ENCODE data around the gene GAL3ST2. TPM values are rescaled to one million over a fixed set of nuclear protein-coding genes. Genes with fewer than 3 reads are reported as not detected.
A peak's percentile ranks its signal among the peaks of the same experiment; 100 is the strongest.

Gene GAL3ST2
- total and polyA plus RNA-seq, 4 experiments from 2014 or later, result 0.14 to 0.39 TPM; not detected in 2

DNA sequence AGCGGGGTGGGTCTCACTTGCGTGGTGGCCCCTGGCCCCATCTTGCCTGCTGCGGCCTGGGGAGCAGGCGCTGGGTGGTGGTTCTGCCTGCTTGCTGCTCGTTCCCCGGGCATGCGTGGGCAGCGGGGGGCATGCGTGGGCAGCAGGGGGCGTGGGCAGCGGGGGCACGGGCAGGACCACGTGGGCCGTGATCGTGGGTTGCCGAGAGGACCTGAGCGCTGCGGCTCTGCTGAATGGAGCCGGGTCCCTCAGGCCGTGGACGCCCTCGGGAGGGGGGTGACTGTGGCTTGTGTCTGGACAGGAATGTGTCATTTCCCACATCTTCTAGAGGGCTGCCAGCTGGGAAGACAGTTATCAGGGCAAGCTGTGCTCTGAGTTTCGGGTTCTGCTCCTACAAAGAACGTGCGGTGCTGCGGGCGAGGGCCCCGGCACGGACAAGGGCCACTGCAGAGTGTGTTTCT, 8.3 kb upstream of the GAL3ST2 start:
- peak overlapping the region in 3 of 7 donors; percentile 10 to 66 (median 47) for H3K27ac Mint-ChIP-seq
- intact Hi-C loops (cut with micrococcal nuclease), result no loop called here
- Histone ChIP-seq H3K27me3 (ENCODE audit: insufficient read depth, low read length) (no peaks in the 10 kb centered on the region), H3K4me1 (ENCODE audit: insufficient read depth, low read length) (peaks cover 31% of the 10 kb centered on the region), H3K4me3 (ENCODE audit: low read length in 2 of 2) (no peak overlapping the region), H3K27ac (ENCODE audit: low read depth, low read length) (no peak overlapping the region), H3K9me3 (ENCODE audit: control insufficient read depth in 1 of 2, low read length in 2 of 2) (no peaks in the 10 kb centered on the region), H3K36me3 (ENCODE audit: insufficient read depth, low read length) (no peaks in the 10 kb centered on the region)
- POLR2A ChIA-PET (ENCODE audit: partially characterized antibody), result no interaction called here
- peaks cover 0 to under 1% of the 10 kb centered on the region in 2 donors for H3K36me3 Mint-ChIP-seq
- DNase-seq, result no peak
- no peaks in the 10 kb centered on the region for H3K27me3 Mint-ChIP-seq
- CTCF ChIA-PET (ENCODE audit: partially characterized antibody), result no interaction called here
- no peak overlapping the region for H3K4me3 Mint-ChIP-seq
- no peaks in the 10 kb centered on the region for H3K9me3 Mint-ChIP-seq
- peaks cover 14 to 34% (median 20%) of the 10 kb centered on the region in 4 donors for H3K4me1 Mint-ChIP-seq

DNA sequence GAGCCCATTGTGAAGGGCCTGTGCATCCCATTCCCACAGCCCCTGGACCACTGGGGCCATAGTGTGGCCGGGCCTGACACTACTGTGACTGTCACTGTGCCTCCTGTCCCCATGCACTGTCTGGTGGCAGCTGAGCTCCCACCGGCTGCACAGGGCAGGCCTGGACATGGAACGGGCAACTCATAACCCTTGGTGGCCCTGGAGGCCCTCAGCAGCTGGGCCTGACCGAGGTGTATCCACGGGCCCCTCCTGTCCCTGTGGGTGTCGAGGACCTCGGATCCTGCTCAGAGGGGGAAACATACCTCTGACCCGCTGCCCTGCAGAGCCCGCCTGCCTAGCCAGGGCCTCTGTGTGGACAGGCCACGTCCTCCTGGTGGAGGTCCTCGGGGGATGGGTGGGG, 7.8 kb upstream of the GAL3ST2 start:
- Histone ChIP-seq H3K4me3 (ENCODE audit: low read length in 2 of 2) (no peak overlapping the region), H3K27me3 (ENCODE audit: insufficient read depth, low read length) (no peaks in the 10 kb centered on the region), H3K36me3 (ENCODE audit: insufficient read depth, low read length) (no peaks in the 10 kb centered on the region), H3K4me1 (ENCODE audit: insufficient read depth, low read length) (peaks cover 29% of the 10 kb centered on the region), H3K27ac (ENCODE audit: low read depth, low read length) (no peak overlapping the region), H3K9me3 (ENCODE audit: control insufficient read depth in 1 of 2, low read length in 2 of 2) (no peaks in the 10 kb centered on the region)
- Mint-ChIP-seq H3K36me3 (no peaks in the 10 kb centered on the region), H3K4me3 (no peak overlapping the region), H3K9me3 (no peaks in the 10 kb centered on the region), H3K27me3 (no peaks in the 10 kb centered on the region), H3K27ac (peak overlapping the region in 2 of 7 donors; percentile 10 to 66), H3K4me1 (peaks cover 9 to 29% (median 15%) of the 10 kb centered on the region in 4 donors)
- ChIA-PET POLR2A (ENCODE audit: partially characterized antibody) (no interaction called here), CTCF (ENCODE audit: partially characterized antibody) (no interaction called here)
- intact Hi-C loops (cut with micrococcal nuclease), result no loop called here
- DNase-seq, result no peak

DNA sequence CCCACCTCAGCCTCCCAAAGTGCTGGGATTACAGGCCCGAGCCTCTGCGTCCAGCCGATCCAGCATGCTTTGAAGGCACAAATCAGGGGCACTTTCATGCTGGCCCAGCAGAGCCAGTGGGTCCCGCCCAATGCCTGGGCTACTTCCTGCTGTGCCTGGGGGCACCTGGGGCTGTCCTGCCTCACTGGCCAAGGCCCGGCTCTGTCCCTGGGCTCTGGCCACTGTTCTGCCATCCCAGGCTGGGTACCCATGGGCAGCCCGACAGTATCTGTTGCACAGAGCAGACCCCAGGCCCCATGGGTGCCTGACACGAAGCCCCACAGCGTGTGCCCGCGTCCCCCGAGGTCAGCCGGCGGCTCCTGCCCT, 6.8 kb upstream of the GAL3ST2 start:
- Histone ChIP-seq H3K27ac (ENCODE audit: low read depth, low read length) (no peak overlapping the region), H3K27me3 (ENCODE audit: insufficient read depth, low read length) (no peaks in the 10 kb centered on the region), H3K36me3 (ENCODE audit: insufficient read depth, low read length) (no peaks in the 10 kb centered on the region), H3K4me1 (ENCODE audit: insufficient read depth, low read length) (peaks cover 20% of the 10 kb centered on the region), H3K4me3 (ENCODE audit: low read length in 2 of 2) (no peak overlapping the region), H3K9me3 (ENCODE audit: control insufficient read depth in 1 of 2, low read length in 2 of 2) (no peaks in the 10 kb centered on the region)
- H3K27ac Mint-ChIP-seq, result no peak overlapping the region
- CTCF ChIA-PET (ENCODE audit: partially characterized antibody), result no interaction called here
- no peaks in the 10 kb centered on the region for H3K9me3 Mint-ChIP-seq
- intact Hi-C loops (cut with micrococcal nuclease), result no loop called here
- no peaks in the 10 kb centered on the region for H3K36me3 Mint-ChIP-seq
- H3K4me3 Mint-ChIP-seq, result no peak overlapping the region
- no peaks in the 10 kb centered on the region for H3K27me3 Mint-ChIP-seq
- H3K4me1 Mint-ChIP-seq, result peaks cover 6 to 21% (median 10%) of the 10 kb centered on the region in 4 donors
- POLR2A ChIA-PET (ENCODE audit: partially characterized antibody), result no interaction called here
- peak in 1 of 5 donors; percentile 8 for DNase-seq

DNA sequence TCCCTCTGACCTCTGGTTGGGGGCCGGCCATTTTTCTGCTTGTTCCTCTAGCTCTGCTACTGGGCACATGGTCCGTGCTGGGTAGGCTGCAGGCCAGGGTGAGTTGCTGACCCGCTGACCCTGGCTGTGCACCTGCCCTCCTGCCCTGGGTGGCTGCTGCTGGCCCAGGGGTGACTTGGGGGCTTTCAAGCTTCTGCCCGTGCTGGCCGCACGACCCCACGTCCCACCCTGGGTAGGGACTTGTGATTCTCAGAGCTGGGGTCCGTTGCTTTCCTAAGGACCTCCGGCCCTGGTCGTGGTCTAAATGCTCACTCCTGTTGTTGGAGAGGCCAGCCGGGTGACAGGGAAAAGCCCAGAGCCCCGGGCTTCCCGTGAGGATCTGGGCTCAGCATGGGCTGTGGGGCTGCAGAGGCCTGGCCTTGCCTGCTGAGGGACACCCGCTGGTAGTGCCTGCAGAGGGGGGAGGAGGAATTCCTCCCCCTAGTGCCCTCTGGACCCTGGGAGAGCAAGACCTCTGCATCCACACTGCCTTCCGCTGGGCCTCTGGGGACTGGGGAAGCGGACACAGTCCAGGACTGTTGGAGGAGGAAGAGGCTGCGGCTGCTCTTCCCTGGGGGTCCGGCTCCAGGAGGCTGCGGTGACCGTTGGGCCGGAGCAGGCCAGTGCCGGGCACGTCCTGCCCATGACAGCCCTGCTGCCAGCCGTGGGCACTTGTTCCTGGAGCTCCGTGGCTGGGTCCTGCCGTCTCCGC, 6.3 kb upstream of the GAL3ST2 start:
- DNase-seq, result peak in 1 of 5 donors; percentile 11

DNA sequence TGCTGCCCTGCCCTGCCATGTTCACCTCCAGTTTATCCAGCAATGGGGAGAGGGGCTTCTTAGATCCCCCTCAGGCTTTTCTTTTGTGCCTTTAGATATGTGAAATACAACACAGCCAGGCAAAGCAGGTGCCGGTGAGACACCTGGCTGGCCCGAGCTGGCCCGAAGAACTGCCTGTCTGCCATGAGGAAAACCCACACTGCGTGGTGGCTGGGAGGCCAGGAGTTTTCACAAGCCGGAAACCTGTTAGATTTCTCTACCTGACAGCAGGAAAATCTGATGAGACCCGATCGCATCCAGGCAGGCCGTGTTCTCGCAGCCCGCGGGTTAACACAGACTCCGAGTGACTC, 5.7 kb upstream of the GAL3ST2 start:
- POLR2A ChIA-PET (ENCODE audit: partially characterized antibody), result interaction anchor here (1.0 kb wide), 1 partner anchor 9 kb away, joined by 4 read pairs; no protein-coding TSS in a partner anchor
- no peaks in the 10 kb centered on the region for H3K27me3 Mint-ChIP-seq

More for the DNA sequence above, 6.3 kb upstream of the GAL3ST2 start:
- H3K27ac Mint-ChIP-seq, result no peak overlapping the region
- Histone ChIP-seq H3K4me3 (ENCODE audit: low read length in 2 of 2) (no peak overlapping the region), H3K36me3 (ENCODE audit: insufficient read depth, low read length) (no peaks in the 10 kb centered on the region), H3K27ac (ENCODE audit: low read depth, low read length) (no peak overlapping the region), H3K9me3 (ENCODE audit: control insufficient read depth in 1 of 2, low read length in 2 of 2) (no peaks in the 10 kb centered on the region), H3K4me1 (ENCODE audit: insufficient read depth, low read length) (peaks cover 20% of the 10 kb centered on the region), H3K27me3 (ENCODE audit: insufficient read depth, low read length) (no peaks in the 10 kb centered on the region)
- H3K36me3 Mint-ChIP-seq, result no peaks in the 10 kb centered on the region
- ChIA-PET CTCF (ENCODE audit: partially characterized antibody) (no interaction called here), POLR2A (ENCODE audit: partially characterized antibody) (no interaction called here)
- intact Hi-C loops (cut with micrococcal nuclease), result no loop called here
- no peaks in the 10 kb centered on the region for H3K27me3 Mint-ChIP-seq
- no peak overlapping the region for H3K4me3 Mint-ChIP-seq
- peaks cover 6 to 21% (median 10%) of the 10 kb centered on the region in 4 donors for H3K4me1 Mint-ChIP-seq
- H3K9me3 Mint-ChIP-seq, result no peaks in the 10 kb centered on the region

DNA sequence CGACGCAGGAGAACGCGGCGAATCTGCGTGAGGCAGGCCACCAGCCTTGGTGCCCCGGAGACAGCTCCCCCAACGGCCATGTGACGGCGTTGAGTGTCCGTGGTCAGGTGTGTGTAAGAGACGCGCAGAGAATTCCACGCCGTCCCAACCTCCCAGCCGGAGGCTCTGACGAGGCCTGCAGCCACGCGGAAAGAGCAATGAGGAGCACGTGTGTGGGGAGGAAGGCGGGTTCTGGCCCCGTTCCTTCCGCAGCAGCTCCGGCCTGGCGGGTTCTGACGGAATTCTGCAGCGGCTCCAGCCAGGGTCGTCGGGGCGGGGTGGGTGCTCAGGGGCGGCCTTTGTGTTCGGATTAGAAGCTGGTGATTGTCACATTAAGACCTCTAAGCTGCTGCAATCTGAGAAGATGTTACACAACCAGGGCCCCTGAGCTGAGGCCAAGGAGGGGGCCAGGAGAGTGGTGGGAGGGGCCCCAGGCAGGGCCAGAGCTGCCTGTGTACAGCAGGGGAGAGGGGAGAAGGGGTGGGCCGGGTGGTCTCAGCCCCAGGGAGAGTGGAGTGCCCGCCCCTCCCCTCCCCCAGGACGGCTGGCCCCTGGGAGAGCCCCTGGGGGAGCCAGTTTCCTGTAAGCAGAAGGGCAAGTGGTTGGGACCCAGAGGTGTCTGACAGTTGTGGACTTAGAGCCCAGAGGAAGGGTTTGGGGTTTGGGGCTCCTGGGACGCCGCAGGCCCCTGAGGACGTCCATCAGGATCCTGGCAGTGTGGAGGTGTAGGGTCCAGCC, 5.1 kb upstream of the GAL3ST2 start:
- no peaks in the 10 kb centered on the region for H3K27me3 Mint-ChIP-seq
- peak in 1 of 5 donors; percentile 30 for DNase-seq
- Histone ChIP-seq H3K27ac (ENCODE audit: low read depth, low read length) (peak overlapping the region; percentile 15), H3K27me3 (ENCODE audit: insufficient read depth, low read length) (no peaks in the 10 kb centered on the region), H3K4me1 (ENCODE audit: insufficient read depth, low read length) (peaks cover 20% of the 10 kb centered on the region), H3K9me3 (ENCODE audit: control insufficient read depth in 1 of 2, low read length in 2 of 2) (no peaks in the 10 kb centered on the region), H3K4me3 (ENCODE audit: low read length in 2 of 2) (peak overlapping the region in 1 of 2 donors; percentile 7), H3K36me3 (ENCODE audit: insufficient read depth, low read length) (no peaks in the 10 kb centered on the region)
- no peaks in the 10 kb centered on the region for H3K9me3 Mint-ChIP-seq
- H3K36me3 Mint-ChIP-seq, result no peaks in the 10 kb centered on the region
- intact Hi-C loops (cut with micrococcal nuclease), result loop anchor here (1.0 kb wide), 1 partner anchor 12 kb away; no protein-coding TSS in a partner anchor
- peak overlapping the region in 6 of 8 donors; percentile 66 to 90 (median 76) for H3K4me3 Mint-ChIP-seq
- CTCF ChIA-PET (ENCODE audit: partially characterized antibody), result interaction anchor here (1.1 kb wide), 1 partner anchor 16 kb away, joined by 3 read pairs; no protein-coding TSS in a partner anchor
- H3K4me1 Mint-ChIP-seq, result peaks cover 6 to 21% (median 10%) of the 10 kb centered on the region in 4 donors
- H3K27ac Mint-ChIP-seq, result peak overlapping the region; percentile 22 to 90 (median 74)
- POLR2A ChIA-PET (ENCODE audit: partially characterized antibody), result interaction anchor here (1.0 kb wide), 1 partner anchor 9 kb away, joined by 4 read pairs; no protein-coding TSS in a partner anchor

More for the DNA sequence above, 5.7 kb upstream of the GAL3ST2 start:
- intact Hi-C loops (cut with micrococcal nuclease), result no loop called here
- H3K27ac Mint-ChIP-seq, result peak overlapping the region in 1 of 7 donors; percentile 3
- Histone ChIP-seq H3K27me3 (ENCODE audit: insufficient read depth, low read length) (no peaks in the 10 kb centered on the region), H3K4me1 (ENCODE audit: insufficient read depth, low read length) (peaks cover 20% of the 10 kb centered on the region), H3K9me3 (ENCODE audit: control insufficient read depth in 1 of 2, low read length in 2 of 2) (no peaks in the 10 kb centered on the region), H3K27ac (ENCODE audit: low read depth, low read length) (no peak overlapping the region), H3K36me3 (ENCODE audit: insufficient read depth, low read length) (no peaks in the 10 kb centered on the region), H3K4me3 (ENCODE audit: low read length in 2 of 2) (no peak overlapping the region)
- no peak overlapping the region for H3K4me3 Mint-ChIP-seq
- H3K9me3 Mint-ChIP-seq, result no peaks in the 10 kb centered on the region
- CTCF ChIA-PET (ENCODE audit: partially characterized antibody), result interaction anchor here (1.1 kb wide), 1 partner anchor 17 kb away, joined by 3 read pairs; no protein-coding TSS in a partner anchor
- no peaks in the 10 kb centered on the region for H3K36me3 Mint-ChIP-seq
- DNase-seq, result no peak
- peaks cover 6 to 21% (median 10%) of the 10 kb centered on the region in 4 donors for H3K4me1 Mint-ChIP-seq

DNA sequence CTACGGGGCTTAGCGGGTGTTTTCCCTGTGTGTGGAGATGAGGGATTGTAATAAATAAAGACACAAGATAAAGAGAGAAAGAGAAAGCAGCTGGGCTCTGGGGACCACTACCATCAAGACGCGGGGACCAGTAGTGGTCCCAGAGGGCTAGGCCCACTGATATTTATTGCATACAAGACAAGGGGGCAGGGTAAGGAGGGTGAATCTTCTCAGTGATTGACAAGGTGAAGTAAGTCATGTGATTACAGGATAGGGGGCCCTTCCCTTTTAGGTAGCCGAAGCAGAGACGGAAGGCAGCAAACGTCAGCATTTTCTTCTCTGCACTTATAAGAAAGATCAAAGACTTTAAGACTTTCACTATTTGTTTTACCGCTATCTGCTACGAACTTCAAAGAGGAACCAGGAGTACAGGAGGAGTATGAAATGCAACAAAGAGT, 4.5 kb upstream of the GAL3ST2 start:
- H3K4me3 Mint-ChIP-seq, result peak overlapping the region; percentile 63 to 90 (median 69)
- no peaks in the 10 kb centered on the region for H3K36me3 Mint-ChIP-seq
- H3K4me1 ChIP-seq (ENCODE audit: insufficient read depth, low read length), result peaks cover 20% of the 10 kb centered on the region
- no peaks in the 10 kb centered on the region for H3K27me3 Mint-ChIP-seq
- no peaks in the 10 kb centered on the region for H3K9me3 ChIP-seq (ENCODE audit: control insufficient read depth in 1 of 2, low read length in 2 of 2)
- peak overlapping the region; percentile 15 for H3K27ac ChIP-seq (ENCODE audit: low read depth, low read length)
- ChIA-PET CTCF (ENCODE audit: partially characterized antibody) (interaction anchor here (1.1 to 1.9 kb wide), 2 partner anchors 9 to 15 kb away, joined by 3 to 7 read pairs; no protein-coding TSS in a partner anchor), POLR2A (ENCODE audit: partially characterized antibody) (interaction anchor here (1.0 to 1.8 kb wide), 2 partner anchors 10 to 97 kb away, joined by 4 read pairs; partner anchors contain the start of gene RTP5)
- no peaks in the 10 kb centered on the region for H3K27me3 ChIP-seq (ENCODE audit: insufficient read depth, low read length)
- no peaks in the 10 kb centered on the region for H3K36me3 ChIP-seq (ENCODE audit: insufficient read depth, low read length)
- peak overlapping the region in 1 of 2 donors; percentile 7 for H3K4me3 ChIP-seq (ENCODE audit: low read length in 2 of 2)
- peak; percentile 58 to 73 (median 66) for DNase-seq
- H3K4me1 Mint-ChIP-seq, result peaks cover 6 to 21% (median 10%) of the 10 kb centered on the region in 4 donors
- H3K27ac Mint-ChIP-seq, result peak overlapping the region; percentile 22 to 90 (median 74)
- H3K9me3 Mint-ChIP-seq, result no peaks in the 10 kb centered on the region
- intact Hi-C loops (cut with micrococcal nuclease), result loop anchor here (1.0 kb wide), 1 partner anchor 13 kb away; no protein-coding TSS in a partner anchor
